ENCODE results near the gene SETD1A. TPM values are rescaled to one million over a fixed set of nuclear protein-coding genes. Genes with fewer than 3 reads are reported as not detected.

Gene SETD1A
- total and polyA plus RNA-seq, 2 donors (not counting 1 experiment from before 2014, with no cell fraction given), result 1.4 to 3.5 TPM

DNA sequence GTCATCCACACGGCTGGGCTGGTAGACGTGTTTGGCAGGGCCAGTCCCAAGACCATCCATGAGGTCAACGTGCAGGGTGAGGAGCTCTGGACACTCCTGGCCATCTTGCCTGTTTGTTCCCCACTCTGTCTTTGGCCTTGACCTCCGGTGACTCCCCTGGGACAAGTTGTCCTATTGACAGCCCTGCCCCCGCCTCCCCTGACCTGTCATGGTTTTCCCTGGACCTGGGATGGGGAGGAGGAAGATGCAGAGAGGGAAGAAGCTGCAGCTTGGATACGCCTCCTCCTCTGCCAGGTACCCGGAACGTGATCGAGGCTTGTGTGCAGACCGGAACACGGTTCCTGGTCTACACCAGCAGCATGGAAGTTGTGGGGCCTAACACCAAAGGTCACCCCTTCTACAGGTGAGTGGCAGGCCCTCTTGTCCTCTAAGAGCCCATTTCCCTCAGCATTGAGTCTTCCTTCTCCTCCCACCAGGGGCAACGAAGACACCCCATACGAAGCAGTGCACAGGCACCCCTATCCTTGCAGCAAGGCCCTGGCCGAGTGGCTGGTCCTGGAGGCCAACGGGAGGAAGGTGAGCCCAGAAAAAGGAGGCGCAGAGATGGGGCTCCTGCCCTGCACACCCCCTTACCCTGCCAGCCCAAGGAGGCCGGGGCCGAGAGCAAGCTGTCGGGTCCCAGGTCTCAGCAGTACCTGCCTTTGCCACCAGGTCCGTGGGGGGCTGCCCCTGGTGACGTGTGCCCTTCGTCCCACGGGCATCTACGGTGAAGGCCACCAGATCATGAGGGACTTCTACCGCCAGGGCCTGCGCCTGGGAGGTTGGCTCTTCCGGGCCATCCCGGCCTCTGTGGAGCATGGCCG is 28.8 kb downstream of the SETD1A start:
- peaks cover 11% of the 10 kb centered on the region for H3K4me1 ChIP-seq (ENCODE audit: control insufficient read depth, extremely low read depth, insufficient read depth, low read length)
- H2AFZ ChIP-seq (ENCODE audit: low read length), result no peak overlapping the region
- H3K9ac ChIP-seq (ENCODE audit: insufficient read depth, low read length), result no peak overlapping the region
- H3K4me2 ChIP-seq (ENCODE audit: extremely low read depth, insufficient read depth, low read length), result no peak overlapping the region
- no peak for TF ChIP-seq EZH2 (IDR thresholded peaks at IDR 0.05; ENCODE audit: low read length, missing control alignments)
- TF ChIP-seq, protein P1, sequence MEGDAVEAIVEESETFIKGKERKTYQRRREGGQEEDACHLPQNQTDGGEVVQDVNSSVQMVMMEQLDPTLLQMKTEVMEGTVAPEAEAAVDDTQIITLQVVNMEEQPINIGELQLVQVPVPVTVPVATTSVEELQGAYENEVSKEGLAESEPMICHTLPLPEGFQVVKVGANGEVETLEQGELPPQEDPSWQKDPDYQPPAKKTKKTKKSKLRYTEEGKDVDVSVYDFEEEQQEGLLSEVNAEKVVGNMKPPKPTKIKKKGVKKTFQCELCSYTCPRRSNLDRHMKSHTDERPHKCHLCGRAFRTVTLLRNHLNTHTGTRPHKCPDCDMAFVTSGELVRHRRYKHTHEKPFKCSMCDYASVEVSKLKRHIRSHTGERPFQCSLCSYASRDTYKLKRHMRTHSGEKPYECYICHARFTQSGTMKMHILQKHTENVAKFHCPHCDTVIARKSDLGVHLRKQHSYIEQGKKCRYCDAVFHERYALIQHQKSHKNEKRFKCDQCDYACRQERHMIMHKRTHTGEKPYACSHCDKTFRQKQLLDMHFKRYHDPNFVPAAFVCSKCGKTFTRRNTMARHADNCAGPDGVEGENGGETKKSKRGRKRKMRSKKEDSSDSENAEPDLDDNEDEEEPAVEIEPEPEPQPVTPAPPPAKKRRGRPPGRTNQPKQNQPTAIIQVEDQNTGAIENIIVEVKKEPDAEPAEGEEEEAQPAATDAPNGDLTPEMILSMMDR (conservative IDR thresholded peaks at IDR 0.05 in 1 of 2, IDR thresholded peaks at IDR 0.05 in 1 of 2; ENCODE audit: low read depth in 1 of 2, low read length in 2 of 2), result no peak
- H3K4me3 ChIP-seq (replicated peaks in 1 of 4; ENCODE audit: control extremely low read depth in 1 of 4, insufficient read depth in 1 of 4, low read depth in 3 of 4, low read length in 4 of 4), result peak overlapping the region in 1 of 4 experiments; percentile 63
- H3K79me2 ChIP-seq (ENCODE audit: control insufficient read depth, insufficient read depth, low read length), result no peaks in the 10 kb centered on the region
- H3K27me3 ChIP-seq (ENCODE audit: control insufficient read depth, insufficient read depth, low read length), result no peaks in the 10 kb centered on the region
- H3K27ac ChIP-seq (ENCODE audit: insufficient read depth, low read length), result peak overlapping the region; percentile 69
- no peaks in the 10 kb centered on the region for H4K20me1 ChIP-seq (ENCODE audit: control insufficient read depth, extremely low read depth, insufficient read depth, low read length)
- H3K9me3 ChIP-seq (ENCODE audit: control insufficient read depth, insufficient read depth, low read depth, low read length), result no peaks in the 10 kb centered on the region
- no peak for DNase-seq (ENCODE audit: low read depth in 2 of 2)
- H3K36me3 ChIP-seq (ENCODE audit: control insufficient read depth, insufficient read depth, low read length), result peaks cover 16% of the 10 kb centered on the region

DNA sequence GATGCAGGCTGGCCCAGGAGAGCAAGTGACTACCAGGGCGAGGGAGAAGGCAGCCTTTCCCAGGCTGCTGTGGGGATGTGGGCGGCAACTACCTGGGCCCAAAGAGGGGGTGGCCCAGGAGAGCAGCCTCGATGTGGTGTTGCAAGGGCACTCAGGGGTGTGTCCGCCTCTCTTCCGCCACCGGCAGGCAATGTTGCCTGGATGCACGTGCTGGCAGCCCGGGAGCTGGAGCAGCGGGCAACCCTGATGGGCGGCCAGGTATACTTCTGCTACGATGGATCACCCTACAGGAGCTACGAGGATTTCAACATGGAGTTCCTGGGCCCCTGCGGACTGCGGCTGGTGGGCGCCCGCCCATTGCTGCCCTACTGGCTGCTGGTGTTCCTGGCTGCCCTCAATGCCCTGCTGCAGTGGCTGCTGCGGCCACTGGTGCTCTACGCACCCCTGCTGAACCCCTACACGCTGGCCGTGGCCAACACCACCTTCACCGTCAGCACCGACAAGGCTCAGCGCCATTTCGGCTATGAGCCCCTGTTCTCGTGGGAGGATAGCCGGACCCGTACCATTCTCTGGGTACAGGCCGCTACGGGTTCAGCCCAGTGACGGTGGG is 30.1 kb downstream of the SETD1A start:
- H4K20me1 ChIP-seq (ENCODE audit: control insufficient read depth, extremely low read depth, insufficient read depth, low read length), result no peaks in the 10 kb centered on the region
- H3K9me3 ChIP-seq (ENCODE audit: control insufficient read depth, insufficient read depth, low read depth, low read length), result no peaks in the 10 kb centered on the region
- no peaks in the 10 kb centered on the region for H3K79me2 ChIP-seq (ENCODE audit: control insufficient read depth, insufficient read depth, low read length)
- no peak overlapping the region for H3K9ac ChIP-seq (ENCODE audit: insufficient read depth, low read length)
- H2AFZ ChIP-seq (ENCODE audit: low read length), result no peak overlapping the region
- H3K4me1 ChIP-seq (ENCODE audit: control insufficient read depth, extremely low read depth, insufficient read depth, low read length), result peaks cover 11% of the 10 kb centered on the region
- no peak overlapping the region for H3K27ac ChIP-seq (ENCODE audit: insufficient read depth, low read length)
- TF ChIP-seq, protein P1 (conservative IDR thresholded peaks at IDR 0.05 in 1 of 2, IDR thresholded peaks at IDR 0.05 in 1 of 2; ENCODE audit: low read depth in 1 of 2, low read length in 2 of 2), result no peak
- no peak for TF ChIP-seq EZH2 (IDR thresholded peaks at IDR 0.05; ENCODE audit: low read length, missing control alignments)
- no peak overlapping the region for H3K4me2 ChIP-seq (ENCODE audit: extremely low read depth, insufficient read depth, low read length)
- H3K36me3 ChIP-seq (ENCODE audit: control insufficient read depth, insufficient read depth, low read length), result peaks cover 13% of the 10 kb centered on the region
- no peaks in the 10 kb centered on the region for H3K27me3 ChIP-seq (ENCODE audit: control insufficient read depth, insufficient read depth, low read length)
- H3K4me3 ChIP-seq (replicated peaks in 1 of 4; ENCODE audit: control extremely low read depth in 1 of 4, insufficient read depth in 1 of 4, low read depth in 3 of 4, low read length in 4 of 4), result no peak overlapping the region
- no peak for DNase-seq (ENCODE audit: low read depth in 2 of 2)

DNA sequence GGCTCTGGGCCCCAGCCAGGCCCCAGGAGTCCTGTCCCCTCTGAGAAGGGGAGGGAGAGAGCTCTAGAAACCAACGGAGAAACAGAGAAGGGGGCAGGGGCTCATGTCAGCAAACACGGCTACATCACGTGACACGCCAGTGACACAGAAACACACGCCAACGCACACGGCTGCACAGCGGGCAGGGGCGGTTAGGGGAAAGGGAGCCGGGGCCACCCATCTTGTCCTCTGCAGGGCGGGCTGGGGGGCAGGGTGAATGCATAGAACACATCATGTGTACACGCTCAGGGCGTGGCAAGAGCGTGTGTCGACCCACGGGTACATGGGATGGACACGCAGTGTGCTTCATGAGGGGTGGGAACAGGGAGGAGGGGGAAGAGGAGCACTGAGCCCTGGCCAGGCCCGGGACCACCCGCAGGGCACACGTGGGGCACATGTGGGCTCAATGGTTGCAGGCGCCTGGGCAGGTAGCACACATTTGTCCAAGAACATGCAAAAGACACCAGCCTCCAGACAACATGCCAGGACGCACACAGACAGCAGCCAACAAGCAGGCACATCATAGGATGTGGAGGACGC is 32.0 kb downstream of the SETD1A start:
- no peak overlapping the region for H3K9ac ChIP-seq (ENCODE audit: insufficient read depth, low read length)
- H3K4me3 ChIP-seq (replicated peaks in 1 of 4; ENCODE audit: control extremely low read depth in 1 of 4, insufficient read depth in 1 of 4, low read depth in 3 of 4, low read length in 4 of 4), result no peak overlapping the region
- H3K27ac ChIP-seq (ENCODE audit: insufficient read depth, low read length), result no peak overlapping the region
- H3K9me3 ChIP-seq (ENCODE audit: control insufficient read depth, insufficient read depth, low read depth, low read length), result no peaks in the 10 kb centered on the region
- no peaks in the 10 kb centered on the region for H3K79me2 ChIP-seq (ENCODE audit: control insufficient read depth, insufficient read depth, low read length)
- no peak overlapping the region for H3K4me2 ChIP-seq (ENCODE audit: extremely low read depth, insufficient read depth, low read length)
- no peak overlapping the region for H2AFZ ChIP-seq (ENCODE audit: low read length)
- H3K4me1 ChIP-seq (ENCODE audit: control insufficient read depth, extremely low read depth, insufficient read depth, low read length), result peaks cover 11% of the 10 kb centered on the region
- no peak for DNase-seq (ENCODE audit: low read depth in 2 of 2)
- no peak for TF ChIP-seq EZH2 (IDR thresholded peaks at IDR 0.05; ENCODE audit: low read length, missing control alignments)
- TF ChIP-seq, protein P1 (conservative IDR thresholded peaks at IDR 0.05 in 1 of 2, IDR thresholded peaks at IDR 0.05 in 1 of 2; ENCODE audit: low read depth in 1 of 2, low read length in 2 of 2), result no peak
- H3K36me3 ChIP-seq (ENCODE audit: control insufficient read depth, insufficient read depth, low read length), result peaks cover 10% of the 10 kb centered on the region
- no peaks in the 10 kb centered on the region for H3K27me3 ChIP-seq (ENCODE audit: control insufficient read depth, insufficient read depth, low read length)
- H4K20me1 ChIP-seq (ENCODE audit: control insufficient read depth, extremely low read depth, insufficient read depth, low read length), result no peaks in the 10 kb centered on the region
